ENCODE data around the gene SLC38A10.

SLC38A10 gene

GRCh38 chr17:81295031-81295675, at the start of gene SLC38A10:
Gene SLC38A10, minus strand, starts transcription at chr17:81295307. Its CDS starts 386 bp downstream, at chr17:81294921.
- peak; percentile 86 for DNase-seq

GRCh38 chr17:81342269-81343070, 47.4 kb upstream of the SLC38A10 start:
- no peak for DNase-seq

GRCh38 chr17:81341516-81342268, 46.6 kb upstream of the SLC38A10 start:
- no peak for DNase-seq

GRCh38 chr17:81340607-81341515, 45.8 kb upstream of the SLC38A10 start:
- DNase-seq: no peak

- DNase-seq: no peak
Observed at GRCh38 chr17:81339534-81340296, 44.6 kb upstream of the SLC38A10 start.

DNA sequence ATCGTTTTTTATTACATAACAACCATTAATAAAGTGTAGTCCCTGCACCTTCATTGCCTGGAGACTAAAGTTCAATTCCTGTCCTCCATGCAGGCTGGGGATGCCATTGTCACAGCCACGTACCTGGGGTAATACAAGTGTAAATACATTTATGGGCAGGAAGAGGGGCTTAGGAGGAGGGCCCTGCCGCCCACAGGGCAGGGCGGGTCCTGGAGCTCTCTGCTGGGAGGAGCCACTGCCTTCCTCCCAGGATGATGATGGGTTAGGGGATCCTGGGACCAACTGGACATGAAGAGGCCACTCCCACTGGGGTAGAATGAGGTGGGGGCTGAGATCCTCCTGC, 44.1 kb upstream of the SLC38A10 start:
- DNase-seq: no peak

DNA sequence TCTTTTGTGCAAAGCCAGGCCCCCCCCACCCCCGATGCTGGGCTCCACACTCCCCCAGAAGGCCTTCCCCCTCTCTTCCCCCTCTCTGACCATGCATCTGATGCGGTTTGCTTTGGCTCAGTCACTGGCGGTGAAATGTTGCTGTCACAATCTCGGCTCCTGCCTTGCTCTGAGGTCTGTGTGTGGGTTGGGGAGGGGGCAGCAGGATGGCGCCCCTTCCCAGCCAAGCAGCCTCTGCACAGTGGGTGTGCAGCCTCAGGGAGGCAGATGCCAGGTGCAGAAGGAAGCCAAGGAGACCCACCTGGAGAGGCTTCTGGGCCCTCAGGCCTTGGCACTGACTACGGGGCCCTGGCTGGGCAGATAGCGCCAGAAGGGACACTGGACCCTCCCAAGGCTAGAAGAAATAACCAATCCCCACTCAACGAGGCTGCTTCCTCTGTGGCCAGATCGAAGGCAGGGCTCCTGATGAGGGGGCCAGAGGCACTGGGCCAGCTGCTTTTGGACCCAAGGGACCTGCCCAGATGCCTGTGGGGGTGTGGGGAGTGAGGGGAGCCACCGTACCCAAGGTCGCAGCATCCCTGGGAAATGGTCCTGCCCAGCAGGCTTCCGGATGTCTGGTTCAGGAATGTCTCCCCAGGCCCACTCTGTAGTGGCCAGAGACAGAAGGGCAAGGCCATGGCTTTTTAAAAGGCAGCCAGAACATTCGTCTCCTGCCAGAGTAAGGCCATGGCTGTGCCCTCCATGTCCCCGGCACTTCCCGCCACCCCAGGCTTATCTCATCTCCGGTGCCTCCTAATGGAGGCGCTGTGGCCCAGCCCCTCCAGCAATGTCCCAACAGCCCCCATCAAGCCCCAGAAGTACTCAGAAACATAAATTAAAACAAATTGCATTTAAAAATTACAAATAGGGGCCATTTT, 43.4 kb upstream of the SLC38A10 start:
- DNase-seq: no peak

DNA sequence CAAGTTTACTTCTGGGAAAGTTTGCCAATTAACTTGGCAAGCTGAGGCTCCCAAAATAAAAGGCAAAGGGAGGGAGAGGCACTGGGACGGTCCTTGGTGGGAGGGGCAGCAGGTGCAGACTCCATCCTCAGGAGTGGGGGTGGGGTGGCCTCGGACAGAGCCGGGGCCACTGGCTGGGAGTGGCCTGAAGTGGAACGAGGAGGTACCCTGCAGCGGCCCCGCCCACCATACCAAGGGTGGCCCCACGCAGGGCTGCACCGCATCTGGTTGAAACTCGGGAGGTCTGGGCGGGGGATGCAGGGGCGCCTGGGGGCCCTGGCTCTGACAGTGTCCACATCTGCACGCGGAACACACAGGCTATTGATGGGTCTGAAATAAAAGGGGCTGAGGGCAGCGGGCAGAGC, 42.4 kb upstream of the SLC38A10 start:
- no peak for DNase-seq

- no peak for DNase-seq
Observed at GRCh38 chr17:81336930-81337325, 41.8 kb upstream of the SLC38A10 start.

DNA sequence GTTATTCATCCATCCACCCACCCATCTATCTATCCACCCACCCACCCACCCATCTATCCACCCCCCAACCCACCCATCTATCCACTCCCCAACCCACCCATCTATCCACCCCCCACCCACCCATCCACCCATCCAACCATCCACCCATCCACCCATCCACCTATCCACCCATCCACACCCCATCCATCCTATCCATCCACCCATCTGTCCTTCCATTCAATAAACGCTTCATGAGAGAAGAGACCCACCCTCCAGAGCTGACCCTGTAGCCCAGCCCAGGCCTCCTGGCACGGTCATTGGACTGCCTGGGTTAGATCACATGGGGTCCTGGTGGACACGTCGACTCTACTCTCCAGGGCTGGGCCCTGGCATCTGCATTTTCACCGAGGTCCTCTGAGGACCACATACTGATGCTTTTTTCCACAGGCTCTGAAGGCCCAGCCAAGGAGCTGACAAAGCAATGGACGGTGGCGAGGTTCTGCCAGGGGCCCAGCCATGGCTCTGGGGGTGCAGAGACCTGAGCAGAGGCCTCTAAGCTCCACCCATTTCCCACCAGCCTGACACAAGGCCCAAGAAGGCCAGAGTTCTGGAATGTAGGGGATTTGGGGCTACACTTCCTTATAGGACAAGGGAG, 41.3 kb upstream of the SLC38A10 start:
- DNase-seq: no peak

DNA sequence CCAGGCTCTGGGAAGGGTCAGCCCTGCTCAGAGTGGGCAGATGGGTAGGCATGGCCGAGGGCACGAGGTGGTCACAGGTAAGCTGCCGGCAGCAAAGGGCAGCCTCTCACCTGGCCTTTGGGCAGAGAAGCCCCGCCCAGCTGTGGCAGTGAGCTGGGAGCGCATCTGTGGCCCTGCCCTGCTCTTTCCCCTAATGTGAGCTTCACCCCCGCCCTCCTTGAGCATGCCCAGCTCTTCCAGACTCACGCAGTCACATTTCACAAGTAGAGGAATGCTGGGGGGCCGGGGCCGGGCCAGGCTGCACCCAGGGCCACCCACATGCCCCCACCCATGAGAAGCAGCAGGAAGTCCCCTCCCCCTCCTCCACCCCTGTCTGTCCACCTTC, 40.7 kb upstream of the SLC38A10 start:
- no peak for DNase-seq

DNA sequence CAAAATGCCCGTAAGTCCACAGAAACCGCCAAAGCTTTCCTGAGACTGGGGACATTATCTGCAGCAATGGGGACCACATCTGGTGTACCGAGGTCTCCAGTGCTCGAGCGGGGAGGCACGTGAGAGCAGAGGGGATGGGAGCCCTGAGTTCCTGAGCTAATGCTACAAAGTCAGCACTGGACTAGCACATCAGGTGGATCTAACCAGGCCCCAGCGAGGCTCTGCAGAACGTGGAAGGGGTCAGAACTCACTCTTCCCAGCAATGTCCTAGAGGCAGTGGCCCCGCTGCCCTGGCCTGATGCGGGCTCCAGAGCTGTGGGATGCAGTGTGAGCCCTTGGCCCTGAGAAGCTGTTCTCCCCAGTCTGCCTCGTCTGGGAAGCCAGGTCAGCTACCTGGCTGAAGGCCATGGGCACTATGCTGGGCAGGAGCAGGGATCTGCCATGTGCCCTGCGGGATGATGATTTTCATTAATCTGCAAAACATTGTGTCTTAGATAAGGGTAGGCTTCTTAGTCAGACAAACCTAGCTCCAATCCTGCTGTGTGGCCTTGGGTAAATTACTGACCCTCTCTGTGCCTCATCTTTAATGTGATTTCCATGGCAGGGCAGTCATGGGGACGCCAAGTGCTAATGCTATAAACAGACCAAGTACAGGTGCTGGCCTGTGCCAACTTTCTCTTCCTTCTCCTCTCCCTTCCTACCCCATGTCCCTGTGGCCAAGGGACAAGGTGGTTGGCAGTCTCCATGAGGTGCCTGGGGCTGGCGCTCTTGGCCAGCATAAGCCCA, 40.1 kb upstream of the SLC38A10 start:
- DNase-seq: no peak

GRCh38 chr17:81334391-81334901, 39.3 kb upstream of the SLC38A10 start:
- DNase-seq: no peak

GRCh38 chr17:81333616-81334368, 38.7 kb upstream of the SLC38A10 start:
- DNase-seq: no peak

DNA sequence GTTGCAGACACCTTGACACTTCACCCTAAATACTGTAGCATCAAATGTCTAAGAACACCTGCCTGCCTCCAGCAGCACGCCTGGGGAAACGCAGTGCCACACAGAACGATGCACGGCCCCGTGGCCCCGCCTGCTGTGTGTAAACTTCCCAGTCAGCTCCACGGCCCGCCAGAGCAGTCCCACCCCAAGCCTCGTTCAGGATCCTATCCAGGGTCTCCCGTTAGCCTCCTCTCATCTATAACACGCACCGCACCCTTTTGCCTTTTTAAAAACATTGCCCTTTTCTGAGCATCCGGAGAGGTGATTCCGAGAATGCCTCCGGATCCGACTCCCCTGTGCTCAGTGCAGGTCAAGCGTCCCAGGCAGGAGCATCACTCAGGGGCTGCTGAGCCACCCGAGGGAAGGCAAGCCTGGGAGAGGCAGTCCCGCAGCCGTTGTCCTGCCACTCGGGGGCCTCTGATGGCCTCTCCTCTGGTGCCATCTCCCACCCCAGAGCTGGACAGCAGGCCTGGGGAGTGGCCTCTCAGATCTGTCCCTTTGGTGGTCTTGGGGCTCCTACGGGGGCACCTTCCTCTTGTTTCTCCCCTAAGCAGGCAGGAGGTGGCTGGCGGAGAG, 37.9 kb upstream of the SLC38A10 start:
- DNase-seq: no peak

GRCh38 chr17:81332118-81332834, 37.2 kb upstream of the SLC38A10 start:
- DNase-seq: no peak

GRCh38 chr17:81331527-81332043, 36.5 kb upstream of the SLC38A10 start:
- no peak for DNase-seq
